ENCODE data around the gene PTPRN2.

The PTPRN2 gene

GRCh38 chr7:157715071-157715937, 872.3 kb downstream of the PTPRN2 start:
- no peak for TF ChIP-seq CTCF (IDR thresholded peaks at IDR 0.05; ENCODE audit: borderline replicate concordance, control extremely low read depth, extremely low read depth, insufficient read depth, missing control alignments)

GRCh38 chr7:157714166-157715070, 873.2 kb downstream of the PTPRN2 start:
- in situ Hi-C loops (cut with MboI; ENCODE audit: low sequenced_read_pairs, unreplicated experiment), result no loop called here
- no peak for DNase-seq (ENCODE audit: low spot score)
- TF ChIP-seq CTCF (IDR thresholded peaks at IDR 0.05; ENCODE audit: borderline replicate concordance, control extremely low read depth, extremely low read depth, insufficient read depth, missing control alignments), result no peak

More at GRCh38 chr7:157715071-157715937, 872.3 kb downstream of the PTPRN2 start:
- in situ Hi-C loops (cut with MboI; ENCODE audit: low sequenced_read_pairs, unreplicated experiment), result no loop called here
- no peak for DNase-seq (ENCODE audit: low spot score)

GRCh38 chr7:157713591-157713990, 874.0 kb downstream of the PTPRN2 start:
- in situ Hi-C loops (cut with MboI; ENCODE audit: low sequenced_read_pairs, unreplicated experiment), result no loop called here
- DNase-seq (ENCODE audit: low spot score), result no peak

GRCh38 chr7:157712666-157713235, 874.9 kb downstream of the PTPRN2 start:
- no peak for DNase-seq (ENCODE audit: low spot score)
- in situ Hi-C loops (cut with MboI; ENCODE audit: low sequenced_read_pairs, unreplicated experiment), result no loop called here
- no peak for TF ChIP-seq CTCF (IDR thresholded peaks at IDR 0.05; ENCODE audit: borderline replicate concordance, control extremely low read depth, extremely low read depth, insufficient read depth, missing control alignments)

More at GRCh38 chr7:157713591-157713990, 874.0 kb downstream of the PTPRN2 start:
- no peak for TF ChIP-seq CTCF (IDR thresholded peaks at IDR 0.05; ENCODE audit: borderline replicate concordance, control extremely low read depth, extremely low read depth, insufficient read depth, missing control alignments)

GRCh38 chr7:157711353-157711888, 876.2 kb downstream of the PTPRN2 start:
- no peak for TF ChIP-seq CTCF (IDR thresholded peaks at IDR 0.05; ENCODE audit: borderline replicate concordance, control extremely low read depth, extremely low read depth, insufficient read depth, missing control alignments)
- in situ Hi-C loops (cut with MboI; ENCODE audit: low sequenced_read_pairs, unreplicated experiment), result no loop called here
- no peak for DNase-seq (ENCODE audit: low spot score)

- in situ Hi-C loops (cut with MboI; ENCODE audit: low sequenced_read_pairs, unreplicated experiment), result no loop called here
Observed at GRCh38 chr7:157710396-157710795, 877.2 kb downstream of the PTPRN2 start.

More at GRCh38 chr7:157710396-157710795, 877.2 kb downstream of the PTPRN2 start:
- DNase-seq (ENCODE audit: low spot score), result no peak
- no peak for TF ChIP-seq CTCF (IDR thresholded peaks at IDR 0.05; ENCODE audit: borderline replicate concordance, control extremely low read depth, extremely low read depth, insufficient read depth, missing control alignments)
